GM12891 (cell line): ENCODE results near the gene PHRF1.

Experiments
- DNase-seq: peaks from one replicate; pipeline ENCODE4 v3.0.0; 2011; ENCODE audit warnings: low spot score; ENCODE audit not compliant: insufficient read length
- FAIRE-seq: peaks from 2 replicates; lab custom pipeline; 2011; peaks lifted over from hg19 to GRCh38; lab: Jason Lieb, UNC
- PAX5 ChIP-seq: IDR thresholded peaks from 2 replicates; pipeline ENCODE4 v1.6.1; 2011; ENCODE audit warnings: low read length, moderate library complexity, mild to moderate bottlenecking; ENCODE audit not compliant: insufficient read depth, severe bottlenecking
- POLR2A ChIP-seq: IDR thresholded peaks from 2 replicates; pipeline ENCODE4 v1.6.1; 2011; ENCODE audit warnings: low read depth, low read length, control low read depth
- POLR2AphosphoS5 ChIP-seq: IDR thresholded peaks from 2 replicates; pipeline ENCODE4 v1.6.1; 2011; ENCODE audit warnings: low read depth, low read length, control low read depth
- POU2F2 ChIP-seq: IDR thresholded peaks from 2 replicates; pipeline ENCODE4 v1.6.1; 2011; ENCODE audit warnings: low read depth, mild to moderate bottlenecking, control low read depth, low read length, moderate library complexity
- SPI1 ChIP-seq: IDR thresholded peaks from 2 replicates; pipeline ENCODE4 v1.6.1; 2011; ENCODE audit warnings: low read depth, low read length, control low read depth
- TAF1 ChIP-seq: IDR thresholded peaks from 2 replicates; pipeline ENCODE4 v1.6.1; 2011; ENCODE audit warnings: low read depth, low read length, control low read depth

The PHRF1 gene

GRCh38 chr11:630871-631270 lies 54.6 kb downstream of the PHRF1 start:
- no peak for FAIRE-seq
- DNase-seq, result no peak
- no peak for TF ChIP-seq POU2F2
- no peak for TF ChIP-seq TAF1
- peak; percentile 59 for TF ChIP-seq SPI1
- TF ChIP-seq PAX5, result no peak
- TF ChIP-seq POLR2A, result no peak
- no peak for TF ChIP-seq POLR2AphosphoS5

DNA sequence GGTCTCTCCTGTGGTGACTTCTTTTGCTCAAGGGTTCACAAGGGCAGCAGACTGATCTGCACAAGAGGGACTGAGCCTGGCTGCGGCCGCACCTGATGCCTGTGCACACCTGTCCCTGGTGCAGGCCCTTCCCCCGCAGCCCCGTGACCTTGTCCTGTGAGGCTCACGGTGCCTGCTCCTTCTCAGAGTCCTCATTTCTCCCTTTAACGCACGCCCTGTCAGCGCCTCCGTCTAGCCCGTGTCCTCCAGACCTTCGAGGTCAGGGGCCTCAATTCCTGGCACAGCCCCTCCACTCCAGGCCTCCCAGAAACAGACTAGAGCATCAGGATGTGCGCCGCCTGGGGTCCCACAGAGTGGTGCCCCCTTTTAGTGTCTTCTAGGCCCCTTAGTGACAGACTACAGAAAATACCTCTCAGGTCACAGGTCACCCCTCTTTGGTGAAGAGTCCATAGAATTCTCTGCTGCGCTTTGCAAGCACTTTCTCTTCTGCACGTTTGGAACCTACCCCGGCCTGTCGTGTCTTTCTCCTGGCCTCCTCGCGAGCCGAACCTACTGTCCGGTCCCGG lies 59.8 kb downstream of the PHRF1 start:
- TF ChIP-seq TAF1, result no peak
- TF ChIP-seq POU2F2, result no peak
- no peak for TF ChIP-seq POLR2AphosphoS5
- TF ChIP-seq PAX5, result no peak
- TF ChIP-seq POLR2A, result no peak
- no peak for TF ChIP-seq SPI1
- DNase-seq, result no peak
- no peak for FAIRE-seq

DNA sequence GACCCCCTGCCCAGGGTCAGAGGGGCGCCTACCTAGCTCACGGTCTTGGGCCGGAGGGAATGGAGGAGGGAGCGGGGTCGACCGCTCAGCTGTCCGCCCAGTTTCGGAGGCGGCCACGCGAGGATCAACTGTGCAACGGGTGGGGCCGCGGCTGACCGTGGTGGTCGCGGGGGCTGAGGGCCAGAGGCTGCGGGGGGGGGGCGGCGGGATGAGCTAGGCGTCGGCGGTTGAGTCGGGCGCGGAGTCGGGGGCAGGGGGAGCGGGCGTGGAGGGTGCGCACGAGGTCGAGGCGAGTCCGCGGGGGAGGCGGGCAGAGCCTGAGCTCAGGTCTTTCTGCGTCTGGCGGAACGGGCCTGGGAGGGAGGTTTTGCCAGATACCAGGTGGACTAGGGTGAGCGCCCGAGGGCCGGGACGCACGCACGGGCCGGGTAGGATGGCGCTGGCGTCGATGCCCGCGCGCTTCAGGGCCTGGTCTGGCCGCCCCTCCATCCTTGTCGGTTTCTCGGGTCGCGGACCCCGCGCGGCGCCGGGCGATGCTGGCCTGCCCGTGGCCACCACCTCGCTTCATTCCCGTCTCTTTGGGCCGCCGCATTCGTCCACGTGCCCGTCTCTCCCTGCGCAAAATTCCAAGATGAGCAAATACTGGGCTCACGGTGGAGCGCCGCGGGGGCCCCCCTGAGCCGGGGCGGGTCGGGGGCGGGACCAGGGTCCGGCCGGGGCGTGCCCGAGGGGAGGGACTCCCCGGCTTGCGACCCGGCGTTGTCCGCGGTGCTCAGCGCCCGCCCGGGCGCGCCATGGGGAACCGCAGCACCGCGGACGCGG lies 60.5 kb downstream of the PHRF1 start, which contains the start of gene DRD4:
TSS of gene DRD4 (plus strand) at position 759 of the 822 bp plus-strand sequence. CDS start at position 795, 36 bp downstream.
- DNase-seq, result no peak
- FAIRE-seq, result no peak
- TF ChIP-seq POLR2AphosphoS5, result no peak
- no peak for TF ChIP-seq SPI1
- no peak for TF ChIP-seq POU2F2
- no peak for TF ChIP-seq POLR2A
- TF ChIP-seq TAF1, result no peak
- no peak for TF ChIP-seq PAX5

DNA sequence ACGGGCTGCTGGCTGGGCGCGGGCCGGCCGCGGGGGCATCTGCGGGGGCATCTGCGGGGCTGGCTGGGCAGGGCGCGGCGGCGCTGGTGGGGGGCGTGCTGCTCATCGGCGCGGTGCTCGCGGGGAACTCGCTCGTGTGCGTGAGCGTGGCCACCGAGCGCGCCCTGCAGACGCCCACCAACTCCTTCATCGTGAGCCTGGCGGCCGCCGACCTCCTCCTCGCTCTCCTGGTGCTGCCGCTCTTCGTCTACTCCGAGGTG lies 61.0 kb downstream of the PHRF1 start:
- FAIRE-seq (no peak), DNase-seq (no peak)
- TF ChIP-seq SPI1, result no peak
- no peak for TF ChIP-seq POU2F2
- no peak for TF ChIP-seq TAF1
- TF ChIP-seq POLR2AphosphoS5, result no peak
- TF ChIP-seq PAX5, result no peak
- no peak for TF ChIP-seq POLR2A

GRCh38 chr11:637593-638521 lies 61.6 kb downstream of the PHRF1 start:
- DNase-seq (no peak), FAIRE-seq (no peak)
- TF ChIP-seq POLR2AphosphoS5 (no peak), POU2F2 (no peak), PAX5 (no peak), POLR2A (no peak), TAF1 (no peak), SPI1 (no peak)

DNA sequence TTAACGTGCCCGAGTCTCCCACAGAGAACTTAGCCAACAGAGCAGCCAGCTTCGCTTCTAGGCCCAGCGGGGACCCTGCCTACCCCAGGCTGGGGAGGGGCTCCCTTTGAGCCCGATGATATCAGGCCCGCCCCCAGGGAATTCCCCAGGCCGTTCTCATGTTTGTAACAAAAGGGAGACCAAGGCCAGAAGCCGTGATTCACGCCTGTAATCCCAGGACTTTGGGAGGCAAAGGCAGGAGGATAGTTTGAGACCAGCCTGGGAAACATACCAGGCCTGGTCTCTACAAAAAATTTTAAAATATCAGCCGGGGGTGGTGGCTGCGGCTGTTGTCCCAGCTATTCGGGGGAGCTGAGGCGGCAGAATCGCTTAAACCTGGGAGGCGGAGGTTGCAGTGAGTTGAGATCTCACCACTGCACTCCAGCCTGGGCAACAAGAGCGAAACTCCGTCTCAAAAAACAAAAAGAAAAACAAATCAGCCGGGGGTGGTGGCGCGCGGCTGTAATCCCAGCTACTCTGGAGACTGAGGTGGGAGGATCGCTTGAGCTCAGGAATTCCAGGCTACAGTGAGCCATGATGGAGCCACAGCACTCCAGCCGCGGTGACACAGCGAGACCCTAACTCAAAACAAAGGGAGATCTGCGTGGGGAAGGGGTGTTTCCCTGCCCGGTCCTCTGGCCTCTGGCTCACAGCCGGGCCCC lies 62.5 kb downstream of the PHRF1 start:
- no peak for FAIRE-seq
- DNase-seq, result no peak

GRCh38 chr11:639332-639955 lies 63.2 kb downstream of the PHRF1 start:
- FAIRE-seq (peak; percentile 81), DNase-seq (no peak)
- TF ChIP-seq TAF1, result no peak
- TF ChIP-seq POLR2A, result no peak
- TF ChIP-seq POU2F2, result no peak
- no peak for TF ChIP-seq PAX5
- TF ChIP-seq POLR2AphosphoS5, result no peak
- TF ChIP-seq SPI1, result no peak

More for the DNA sequence above, 62.5 kb downstream of the PHRF1 start:
- no peak for TF ChIP-seq SPI1
- TF ChIP-seq TAF1, result no peak
- no peak for TF ChIP-seq POU2F2
- no peak for TF ChIP-seq PAX5
- no peak for TF ChIP-seq POLR2AphosphoS5
- no peak for TF ChIP-seq POLR2A

- peak; percentile 54 for FAIRE-seq
- no peak for DNase-seq
- no peak for TF ChIP-seq SPI1
- TF ChIP-seq POLR2A, result no peak
- TF ChIP-seq TAF1, result no peak
- TF ChIP-seq PAX5, result no peak
- TF ChIP-seq POLR2AphosphoS5, result no peak
- no peak for TF ChIP-seq POU2F2
Measured at GRCh38 chr11:640021-640706, 63.9 kb downstream of the PHRF1 start.
